HG02981 (cell line): ENCODE measurements around the gene CXXC5.
"Not testable (repeated sequence)": the region's sequence is repeated elsewhere in the genome, so short reads cannot be mapped to it uniquely, and the experiment has no call there.

ENCODE experiments used
- ATAC-seq: cut with Tn5 transposase; IDR thresholded peaks from one replicate; pipeline ENCODE4 v1.9.1; 2021; ENCODE audit warnings: mild to moderate bottlenecking, moderate library complexity; ENCODE audit not compliant: unreplicated experiment

CXXC5 gene

DNA sequence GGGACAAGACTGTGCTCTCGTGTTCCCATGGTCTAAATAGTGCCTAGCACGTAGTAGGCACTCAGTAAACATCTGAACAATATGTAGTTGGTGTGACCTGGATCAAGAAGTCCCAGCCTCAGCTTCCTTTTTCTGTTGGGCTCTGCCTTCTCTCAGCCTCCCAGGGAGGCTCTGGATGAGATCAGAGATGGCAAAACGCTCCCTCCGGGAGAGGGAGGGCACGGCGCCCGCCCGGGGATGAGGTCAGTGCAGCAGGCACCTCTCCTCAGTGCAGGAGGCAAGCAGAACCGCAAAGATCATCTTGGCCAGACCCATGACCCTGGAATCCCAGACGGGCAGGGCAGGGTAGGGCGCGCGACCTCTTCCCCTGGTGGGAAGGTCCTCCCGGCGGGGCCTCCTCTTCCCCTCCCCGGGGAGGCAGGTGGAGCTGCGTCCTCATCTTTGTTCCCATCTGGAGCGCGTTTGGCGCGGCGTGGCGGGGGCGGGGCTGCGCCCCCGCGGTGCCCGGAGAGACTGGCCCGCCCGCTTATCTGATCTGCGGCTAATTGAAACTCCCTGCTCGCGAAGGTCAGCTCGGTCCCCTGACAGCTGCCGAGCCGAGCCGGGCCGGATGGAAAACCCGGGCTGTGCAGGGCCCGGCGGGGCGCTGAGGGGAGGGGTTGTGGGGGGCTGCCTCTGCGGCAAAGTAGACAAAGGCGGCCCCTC, 60.9 kb downstream of the CXXC5 start:
- ATAC-seq, result no peak

DNA sequence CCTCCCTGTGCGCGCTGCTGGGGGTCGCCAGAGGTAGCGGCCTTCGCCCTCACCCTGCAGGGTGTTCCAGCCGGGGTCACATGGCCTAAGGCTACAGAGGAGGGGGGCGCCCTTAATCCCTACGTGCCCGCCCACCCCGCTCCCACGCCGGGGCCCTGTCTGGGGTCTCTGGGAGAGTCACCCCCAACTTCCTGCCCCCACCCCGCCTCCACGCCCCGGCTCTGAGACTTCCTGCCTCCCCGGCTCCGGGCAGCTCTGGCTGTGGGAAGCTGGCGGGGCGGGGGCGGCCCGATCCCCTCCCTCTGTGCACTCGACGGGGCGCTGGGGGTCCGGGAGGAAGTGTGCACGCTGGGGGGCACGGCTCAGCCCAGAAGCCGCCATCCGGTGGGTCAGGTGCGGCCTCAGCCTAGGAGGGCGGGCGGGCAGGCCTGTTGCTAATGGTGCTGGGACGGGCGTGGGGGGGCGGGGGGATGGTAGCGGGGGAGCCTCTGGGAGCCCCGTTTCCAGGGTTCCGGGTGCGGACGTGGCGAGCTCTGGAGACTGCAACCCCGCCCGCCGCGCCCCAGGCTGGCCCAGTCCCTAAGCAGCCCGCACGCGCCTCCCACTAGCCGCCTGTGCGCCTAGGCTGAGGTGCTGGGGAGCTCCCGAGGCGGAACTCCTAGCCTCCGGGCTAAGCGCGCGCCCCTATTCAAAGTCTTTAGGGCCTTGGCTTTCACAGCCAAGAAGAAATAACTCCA, 61.6 kb downstream of the CXXC5 start:
- no peak for ATAC-seq

DNA sequence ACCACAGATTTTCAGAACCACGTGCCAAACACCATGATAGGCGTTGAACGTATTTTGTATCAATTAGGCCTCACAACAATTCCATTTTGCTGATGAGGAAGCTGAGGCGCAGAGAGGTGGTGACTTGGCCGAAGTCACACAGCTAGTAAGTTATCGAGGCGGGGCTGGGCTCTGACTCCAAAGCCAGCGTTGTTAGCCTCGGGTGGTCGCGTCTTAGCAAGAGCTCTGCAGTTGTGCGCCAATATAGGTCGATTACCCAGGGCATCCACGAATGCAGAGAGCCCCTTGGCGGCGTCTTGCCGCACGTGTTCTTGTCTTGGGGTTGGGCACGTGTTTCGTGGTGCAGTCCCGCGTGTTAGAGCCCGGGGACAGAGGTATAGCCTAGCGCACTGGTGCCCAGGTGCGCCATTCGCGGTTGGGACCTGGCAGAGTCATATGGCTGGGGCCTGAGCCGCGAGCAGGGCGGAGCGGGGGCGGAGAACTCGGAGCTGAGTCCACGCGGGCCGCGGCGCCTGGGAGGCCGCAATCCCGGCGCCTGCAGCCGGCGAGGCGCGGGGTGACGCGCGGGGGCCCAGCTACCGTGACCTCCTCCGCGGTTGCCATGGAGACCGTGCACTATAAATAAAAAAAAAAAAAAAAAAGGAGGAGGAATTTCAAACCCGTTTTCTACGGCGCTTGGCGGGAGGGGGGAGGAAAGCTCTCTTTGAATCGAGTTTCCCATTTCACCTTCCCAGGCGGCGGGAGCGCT, 62.3 kb downstream of the CXXC5 start:
- peak; percentile 33 for ATAC-seq

DNA sequence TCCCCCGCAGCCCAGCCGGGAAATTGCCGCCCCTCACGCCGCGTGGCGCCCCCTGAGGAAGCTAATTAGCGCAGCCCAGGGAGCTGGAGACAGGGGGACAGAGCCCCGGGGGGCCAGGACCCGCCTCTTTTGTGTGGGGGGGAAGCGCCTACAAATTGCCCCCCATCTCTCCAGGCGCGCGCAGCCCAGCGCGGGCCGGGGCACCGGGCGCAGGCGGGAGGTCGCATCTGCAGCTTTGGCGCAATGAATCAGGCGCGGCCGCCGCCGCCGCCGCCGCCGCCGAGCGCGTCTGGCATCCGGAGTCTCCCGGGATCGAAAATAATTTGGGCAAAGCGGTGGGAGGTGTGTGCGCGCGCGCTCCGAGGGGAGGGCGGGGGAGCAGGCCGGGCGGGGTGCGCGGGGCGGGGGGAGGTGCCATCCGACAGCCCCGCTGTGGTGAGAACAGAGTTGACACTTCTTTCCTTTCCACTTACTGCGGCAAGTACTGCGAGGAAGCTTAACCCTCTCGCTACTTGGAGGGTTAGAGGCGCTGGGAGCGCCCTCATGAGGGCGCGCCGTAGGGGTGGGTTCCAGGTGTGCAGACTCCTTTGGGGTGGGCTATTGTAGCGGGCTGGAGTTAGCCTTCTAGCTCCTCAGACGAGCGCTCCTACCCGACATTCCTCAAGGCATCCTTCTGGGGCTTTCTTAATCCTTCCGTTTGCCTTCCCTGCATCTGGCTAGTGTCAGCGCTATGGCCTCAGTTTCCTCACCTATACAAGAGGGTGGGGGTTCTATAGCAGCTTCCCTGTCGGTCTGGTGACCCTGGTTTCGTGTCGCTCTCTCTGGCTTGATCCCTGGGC, 63.1 kb downstream of the CXXC5 start:
- ATAC-seq, result peak; percentile 35

DNA sequence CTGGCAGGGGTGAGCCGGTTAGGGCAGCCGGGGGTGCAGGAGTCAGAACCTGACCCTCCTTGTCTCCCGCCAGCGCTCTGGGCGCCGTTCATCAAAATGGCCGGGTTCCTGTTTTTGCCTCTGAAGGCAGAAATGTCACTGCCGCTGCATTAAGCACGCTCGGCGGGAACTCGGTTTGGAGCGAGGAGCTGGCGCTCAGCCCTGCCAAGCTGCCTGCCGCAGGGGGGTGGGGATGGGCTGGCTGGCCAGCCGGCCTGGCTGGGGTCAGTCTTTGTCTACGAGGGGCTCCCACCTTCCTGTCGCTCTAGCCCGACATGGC, 63.7 kb downstream of the CXXC5 start:
- ATAC-seq, result no peak

DNA sequence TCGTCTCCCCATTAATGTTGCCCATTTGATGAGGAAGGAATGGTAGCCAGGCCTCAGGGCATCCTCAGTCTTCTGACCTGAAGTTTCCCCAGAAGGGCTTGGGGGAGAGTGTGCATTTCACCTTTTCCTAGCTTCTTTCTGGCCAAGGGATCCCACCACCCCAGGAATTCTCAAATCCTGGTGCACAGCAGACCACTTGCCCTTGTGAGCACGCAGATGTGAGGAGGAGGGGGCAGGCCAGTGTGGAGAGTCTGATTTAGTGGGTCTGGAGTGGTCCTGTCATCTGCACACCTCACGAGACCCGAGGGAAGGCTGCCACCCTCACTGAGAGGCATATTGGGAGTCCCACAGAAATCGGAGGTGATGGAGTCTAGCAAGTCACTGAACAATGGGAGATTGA, 64.3 kb downstream of the CXXC5 start:
- ATAC-seq, result no peak

DNA sequence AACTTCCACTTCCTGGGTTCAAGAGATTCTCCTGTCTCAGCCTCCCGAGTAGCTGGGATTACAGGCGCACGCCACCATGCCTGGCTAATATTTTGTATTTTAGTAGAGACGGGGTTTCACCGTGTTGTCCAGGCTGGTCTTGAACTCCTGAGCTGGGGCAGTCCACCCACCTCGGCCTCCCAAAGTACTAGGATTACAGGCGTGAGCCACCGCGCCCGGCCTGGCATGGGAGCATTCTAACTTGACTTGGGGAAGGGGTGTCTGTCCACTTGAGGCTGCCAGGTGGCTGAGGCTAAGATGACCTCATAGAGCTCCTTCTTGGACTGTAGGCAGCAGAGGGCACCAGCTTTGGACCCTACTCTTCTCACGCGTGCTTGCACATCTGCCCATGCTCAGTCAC, 65.7 kb downstream of the CXXC5 start:
- not testable (repeated sequence) for ATAC-seq

DNA sequence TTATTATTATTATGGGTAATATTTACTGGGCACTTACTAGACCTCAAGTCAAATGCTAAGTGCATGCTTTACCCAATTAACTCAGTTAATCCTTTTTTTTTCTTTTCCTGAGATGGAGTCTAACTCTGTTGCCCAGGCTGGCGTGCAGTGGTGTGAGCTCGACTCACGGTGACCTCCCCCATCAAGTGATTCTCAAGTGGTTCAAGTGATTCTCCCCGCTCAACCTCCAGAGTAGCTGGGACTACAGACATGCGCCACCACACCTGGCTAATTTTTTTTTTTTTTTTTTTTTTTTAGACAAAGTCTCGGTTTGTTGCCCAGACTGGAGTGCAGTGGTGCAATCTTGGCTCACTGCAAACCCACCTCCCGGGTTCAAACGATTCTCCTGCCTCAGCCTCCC, 69.1 kb downstream of the CXXC5 start:
- no peak for ATAC-seq

DNA sequence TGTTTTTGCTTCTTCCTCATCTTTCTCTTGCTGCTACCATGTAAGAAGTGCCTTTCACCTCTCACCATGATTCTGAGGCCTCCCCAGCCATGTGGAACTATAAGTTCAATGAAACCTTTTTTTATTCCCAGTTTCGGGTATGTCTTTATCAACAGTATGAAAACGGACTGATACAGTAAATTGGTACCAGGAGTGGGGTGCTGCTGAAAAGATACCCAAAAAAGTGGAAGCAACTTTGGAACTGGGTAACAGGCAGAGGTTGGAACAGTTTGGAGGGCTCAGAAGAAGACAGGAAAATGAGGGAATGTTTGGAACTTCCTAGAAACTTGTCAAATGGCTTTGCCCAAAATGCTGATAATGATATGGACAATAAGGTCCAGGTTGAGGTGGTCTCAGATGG, 70.3 kb downstream of the CXXC5 start:
- not testable (repeated sequence) for ATAC-seq

DNA sequence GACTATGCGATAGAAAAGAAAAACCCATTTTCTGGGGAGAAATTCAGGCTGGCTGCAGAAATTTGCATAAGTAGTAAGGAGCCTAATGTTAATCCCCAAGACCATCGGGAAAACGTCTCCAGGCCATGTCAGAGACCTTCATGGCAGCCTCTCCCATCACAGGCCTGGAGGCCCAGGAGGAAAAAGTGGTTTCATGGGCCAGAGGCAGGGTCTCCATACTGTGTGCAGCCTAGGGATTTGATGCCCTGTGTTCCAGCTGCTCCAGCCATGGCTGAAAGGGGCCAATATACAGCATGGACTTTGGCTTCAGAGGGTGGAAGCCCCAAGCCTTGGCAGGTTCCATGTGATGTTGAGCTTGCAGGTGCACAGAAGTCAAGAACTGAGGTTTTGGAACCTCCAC, 71.8 kb downstream of the CXXC5 start:
- ATAC-seq, result not testable (repeated sequence)

DNA sequence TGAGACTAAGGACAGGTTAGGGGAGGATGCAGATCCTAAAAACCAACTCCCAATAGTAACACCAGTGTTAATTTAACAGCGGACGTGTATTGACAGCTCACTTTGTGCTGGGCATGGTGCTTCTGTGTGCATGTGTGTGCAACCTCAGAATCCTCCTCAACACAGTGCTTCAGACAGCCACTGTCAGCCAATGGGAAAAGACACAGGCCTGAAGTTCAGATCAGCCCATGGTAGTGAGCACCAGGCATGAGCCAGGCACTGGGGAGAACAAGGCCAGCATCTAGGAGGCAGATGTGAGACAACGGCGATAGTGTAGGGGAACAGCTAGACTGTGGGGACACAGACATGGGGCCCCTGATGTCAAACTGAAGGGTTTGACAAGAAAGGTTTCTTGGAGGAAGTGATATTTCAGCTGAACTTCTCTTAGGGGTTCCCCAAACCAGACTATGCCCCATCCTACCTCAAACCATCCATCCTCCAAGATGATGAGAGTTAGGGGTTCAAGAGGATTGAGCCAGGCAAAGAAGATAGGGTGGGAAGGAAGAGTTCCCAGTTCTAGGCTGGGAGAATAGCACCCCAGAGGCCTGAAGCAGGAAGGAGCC, 75.9 kb downstream of the CXXC5 start:
- no peak for ATAC-seq

DNA sequence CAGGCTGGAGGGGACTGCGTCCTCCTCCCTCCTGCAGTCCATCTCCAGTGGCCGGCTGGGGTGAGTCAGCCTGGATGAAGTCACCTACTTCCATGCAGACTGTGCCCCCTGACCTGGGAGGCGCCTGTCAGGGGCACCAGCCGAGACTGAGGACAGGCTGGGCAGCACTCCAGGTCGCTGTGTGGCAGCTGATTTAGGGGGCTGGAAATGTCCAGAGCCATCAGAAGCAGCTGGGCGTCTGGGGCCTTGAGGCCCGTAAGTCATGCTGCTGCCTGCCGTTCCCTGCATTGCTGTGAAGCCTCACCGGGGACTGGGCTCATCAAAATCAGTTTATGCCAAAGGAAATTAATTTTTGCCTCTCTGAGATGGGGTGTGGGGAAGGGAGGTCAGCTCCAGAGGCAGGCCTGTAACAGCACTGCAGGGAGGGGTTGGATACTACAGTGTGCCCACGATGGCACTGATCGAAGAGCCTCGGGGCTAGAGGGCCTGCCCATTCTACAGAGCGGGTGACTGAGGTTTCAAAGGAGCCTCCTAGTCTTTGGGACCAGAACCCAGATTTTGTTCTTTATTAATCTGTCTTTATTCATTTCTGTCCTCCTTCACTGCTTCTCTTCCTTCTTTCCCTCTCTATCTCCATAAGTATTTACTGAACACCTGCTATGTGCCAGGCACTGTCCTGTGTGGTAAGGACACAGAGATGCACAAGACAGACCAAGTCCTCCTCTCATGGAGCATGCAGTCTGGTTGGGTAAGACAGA, 77.1 kb downstream of the CXXC5 start:
- ATAC-seq, result no peak

DNA sequence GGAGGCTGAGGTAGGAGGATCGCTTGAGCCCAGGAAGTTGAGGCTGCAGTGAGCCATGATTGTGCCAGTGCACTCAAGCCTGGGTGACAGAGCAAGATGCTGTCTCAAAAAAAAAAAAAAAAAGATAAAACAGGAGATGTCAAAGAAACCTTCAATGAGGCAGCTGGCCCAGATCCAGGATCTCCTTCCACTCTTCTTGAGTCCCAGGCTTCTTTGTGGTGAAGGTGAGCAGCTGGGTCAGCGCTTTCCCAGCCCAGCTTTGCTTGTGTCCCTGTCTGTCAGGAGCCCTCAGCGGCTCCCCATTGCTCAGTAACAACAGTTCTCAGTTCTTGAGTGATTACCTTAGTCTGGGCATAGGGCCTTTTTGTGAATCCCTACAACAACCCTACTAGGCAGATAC, 78.1 kb downstream of the CXXC5 start:
- ATAC-seq, result no peak

DNA sequence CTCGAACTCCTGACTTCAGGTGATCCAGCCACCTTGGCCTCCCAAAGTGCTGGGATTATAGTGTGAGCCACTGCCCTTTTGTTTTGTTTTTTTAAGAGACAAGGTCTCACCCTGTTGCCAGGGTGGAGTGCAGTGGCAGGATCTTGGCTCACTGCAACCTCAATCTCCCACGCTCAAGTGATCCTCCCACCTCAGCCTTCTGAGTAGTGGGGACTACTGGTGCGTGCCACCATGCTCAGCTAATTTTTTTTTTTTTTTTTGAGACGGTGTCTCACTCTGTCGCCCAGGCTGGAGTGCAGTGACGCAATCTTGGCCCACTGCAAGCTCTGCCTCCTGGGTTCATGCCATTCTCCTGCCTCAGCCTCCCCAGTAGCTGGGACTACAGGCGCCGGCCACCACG, 79.5 kb downstream of the CXXC5 start:
- not testable (repeated sequence) for ATAC-seq

DNA sequence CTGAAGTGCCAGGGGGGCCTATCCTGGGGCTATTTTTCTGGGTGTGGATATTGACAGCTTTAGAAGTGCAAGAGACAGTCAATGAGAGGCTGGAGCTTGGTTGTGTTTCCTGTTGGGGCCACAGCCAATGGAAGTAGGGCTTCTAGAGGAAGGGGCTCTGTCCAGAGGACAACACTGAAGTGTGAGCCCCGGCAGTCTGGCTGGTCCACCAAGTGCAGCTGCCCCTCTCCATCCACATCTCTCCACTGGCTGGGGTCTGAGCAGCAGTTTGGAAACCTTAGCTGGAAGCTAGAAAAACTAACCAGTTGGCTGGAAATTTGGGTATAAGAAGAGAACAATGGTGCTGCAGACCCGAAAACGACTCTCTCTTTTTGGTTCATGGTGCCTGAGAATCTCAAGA, 83.1 kb downstream of the CXXC5 start:
- no peak for ATAC-seq

DNA sequence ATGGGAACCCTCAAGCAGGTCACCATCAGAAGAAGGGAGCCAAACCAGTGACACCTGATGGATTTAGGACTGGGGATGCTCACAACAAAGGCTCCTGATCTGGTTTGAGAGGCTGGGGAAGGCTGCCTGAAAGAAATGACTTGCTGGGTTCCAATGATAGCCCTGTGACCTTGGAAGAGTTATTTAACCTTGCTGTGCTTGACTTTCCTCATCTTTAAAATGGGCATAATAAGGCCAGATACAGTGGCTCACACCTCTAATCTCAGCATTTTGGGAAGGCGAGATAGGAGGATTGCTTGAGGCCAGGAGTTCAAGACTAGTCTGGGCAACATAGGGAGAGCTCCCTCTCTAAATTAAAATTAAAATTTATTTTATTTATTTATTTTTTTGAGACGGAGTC, 83.9 kb downstream of the CXXC5 start:
- ATAC-seq, result no peak

DNA sequence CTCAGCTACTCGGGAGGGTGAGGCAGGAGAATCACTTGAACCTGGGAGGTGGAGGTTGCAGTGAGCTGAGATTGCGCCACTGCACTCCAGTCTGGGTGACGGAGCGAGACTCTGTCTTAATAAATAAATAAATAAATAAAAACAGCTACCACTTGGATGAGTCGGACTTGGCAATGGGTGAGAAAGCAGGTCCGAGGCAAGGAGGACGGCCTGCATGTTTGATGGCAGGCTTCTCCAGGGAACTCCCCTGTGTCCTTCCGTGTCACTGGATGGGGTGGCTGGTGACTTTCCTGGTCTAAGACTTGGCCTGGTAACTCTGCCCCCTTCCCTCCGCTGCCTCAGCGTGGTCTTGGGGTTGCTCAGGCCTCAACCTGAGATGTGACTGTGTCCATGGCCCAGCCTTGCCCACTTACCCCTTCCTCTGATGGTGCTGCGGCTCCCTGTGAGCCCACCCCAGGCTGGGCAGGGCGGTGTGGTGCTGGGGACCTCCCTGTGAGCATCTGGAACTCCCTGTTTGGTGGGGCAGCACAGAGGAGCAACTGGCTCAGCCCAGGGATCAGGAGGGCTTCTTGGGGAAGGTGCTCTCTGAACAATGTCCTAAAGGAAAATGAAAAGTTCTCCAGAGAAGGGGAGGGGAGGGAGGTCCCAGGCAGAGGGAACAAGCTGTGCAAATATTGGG, 85.0 kb downstream of the CXXC5 start:
- ATAC-seq, result no peak
